Activated CD4-positive, alpha-beta T cell treated with anti-CD3 and anti-CD28 coated beads for 36 hours (primary cell): ENCODE measurements around the gene CDK18. TPM values are rescaled to one million over a fixed set of nuclear protein-coding genes. Genes with fewer than 3 reads are reported as not detected.

Experiments
- ATAC-seq: fragments of 200-7000 bp; cut with Tn5 transposase; one replicate; pipeline ENCODE4 v1.10.0; 2021; ENCODE audit warnings: mild to moderate bottlenecking, moderate library complexity
- CTCF ChIA-PET: fragments of 350-600 bp; sonication (Branson Sonifier 250); formaldehyde crosslinking; loops from one replicate; lab custom pipeline; 2021; ENCODE audit warnings: antibody characterized with exemption; lab: Charles Lee
- POLR2A ChIA-PET: fragments of 350-600 bp; sonication (Branson Sonifier 250); formaldehyde crosslinking; loops from one replicate; lab custom pipeline; 2021; ENCODE audit warnings: antibody characterized with exemption, inconsistent platforms; lab: Charles Lee
- DNase-seq: peaks from one replicate; pipeline ENCODE4 v3.0.0-alpha.2; 2020
- H3K27ac Mint-ChIP-seq: one replicate; pipeline ENCODE4 v1.8.0; 2021; ENCODE audit warnings: mixed read lengths
- H3K27me3 Mint-ChIP-seq: one replicate; pipeline ENCODE4 v1.8.0; 2021; ENCODE audit warnings: mixed read lengths
- H3K36me3 Mint-ChIP-seq: one replicate; pipeline ENCODE4 v1.8.0; 2021; ENCODE audit warnings: low read depth, mixed read lengths
- H3K4me1 Mint-ChIP-seq: one replicate; pipeline ENCODE4 v1.8.0; 2021; ENCODE audit warnings: mixed read lengths
- H3K4me3 Mint-ChIP-seq: one replicate; pipeline ENCODE4 v1.8.0; 2021; ENCODE audit warnings: mild to moderate bottlenecking, moderate library complexity, mixed read lengths
- H3K9me3 Mint-ChIP-seq: one replicate; pipeline ENCODE4 v1.8.0; 2021; ENCODE audit warnings: low read depth, mixed read lengths
- intact Hi-C, 2 experiments: fragments of 100-400 bp; cut with DNase I in 1 of 2; cut with micrococcal nuclease in 1 of 2; formaldehyde crosslinking; loops; one replicate each; pipeline versions ENCODE4 v1.14.2 to v1.15.1; 2022 to 2024; cut with DNase I, micrococcal nuclease
- total RNA-seq, 2 experiments: library from RNA; stranded (reverse); gene quantifications; one replicate each; pipeline ENCODE4 v1.2.3, GENCODE V29; 2021

The CDK18 gene
- total RNA-seq, 2 experiments from 2014 or later = 4.9 to 5.9 TPM

- Mint-ChIP-seq H3K27me3 (no peaks in the 10 kb centered on the region), H3K4me1 (peaks cover 13% of the 10 kb centered on the region), H3K4me3 (peak overlapping the region; percentile 65), H3K9me3 (no peaks in the 10 kb centered on the region), H3K36me3 (no peaks in the 10 kb centered on the region), H3K27ac (no peak overlapping the region)
- ATAC-seq = no peak
- intact Hi-C loops = no loop called here
- POLR2A ChIA-PET = no interaction called here
- CTCF ChIA-PET = interaction anchor here (1.0 to 1.9 kb wide), 3 partner anchors 18 to 155 kb away, joined by 3 to 8 read pairs (median 4); no protein-coding TSS in a partner anchor
- no peak for DNase-seq
Observed at GRCh38 chr1:205505791-205506190, 1.3 kb downstream of the CDK18 start.

DNA sequence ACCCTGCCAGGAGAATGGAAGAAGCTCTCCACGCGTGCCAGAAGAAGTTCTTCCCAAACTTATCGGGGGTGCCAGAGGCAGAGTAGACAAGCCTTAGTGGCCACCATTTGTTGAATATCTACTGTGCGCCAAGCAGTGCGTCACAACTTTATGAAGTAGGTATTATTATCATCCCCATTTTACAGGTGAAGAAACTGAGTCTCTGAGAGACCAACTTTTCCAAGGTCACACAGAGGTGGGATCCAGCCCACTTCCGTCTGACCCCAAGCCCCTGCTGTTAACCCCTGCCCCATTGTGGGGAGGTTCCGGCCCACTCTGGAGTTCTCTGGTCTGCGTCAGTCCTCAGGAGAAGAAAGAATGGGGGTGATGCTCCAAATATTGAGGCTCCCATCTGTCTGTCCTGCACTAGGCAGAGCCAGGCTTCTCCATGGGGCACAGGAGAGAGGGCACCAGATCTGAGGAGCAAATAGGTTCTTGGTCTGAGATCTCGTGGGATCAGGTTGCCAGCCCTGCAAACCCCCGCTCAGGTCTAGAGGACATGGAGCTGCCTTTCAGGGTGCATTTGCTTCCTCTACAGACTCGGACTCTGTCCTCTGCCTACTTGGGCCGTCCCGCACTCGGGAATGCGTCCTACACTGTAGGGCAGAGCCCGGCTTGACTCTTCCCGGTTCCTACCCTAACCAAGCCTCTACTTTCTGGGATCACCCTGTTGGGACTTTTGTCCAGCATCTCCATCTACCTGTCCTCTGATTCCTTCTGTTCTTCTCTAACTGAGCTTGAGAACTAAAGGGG, 2.1 kb downstream of the CDK18 start:
- Mint-ChIP-seq H3K4me1 (peaks cover 13% of the 10 kb centered on the region), H3K27ac (no peak overlapping the region), H3K27me3 (no peaks in the 10 kb centered on the region), H3K4me3 (no peak overlapping the region), H3K9me3 (no peaks in the 10 kb centered on the region), H3K36me3 (no peaks in the 10 kb centered on the region)
- CTCF ChIA-PET = interaction anchor here (1.0 to 4.3 kb wide), 3 partner anchors 17 to 21 kb away, joined by 4 to 16 read pairs (median 8); no protein-coding TSS in a partner anchor
- POLR2A ChIA-PET = no interaction called here
- intact Hi-C loops = no loop called here
- no peak for ATAC-seq
- no peak for DNase-seq

DNA sequence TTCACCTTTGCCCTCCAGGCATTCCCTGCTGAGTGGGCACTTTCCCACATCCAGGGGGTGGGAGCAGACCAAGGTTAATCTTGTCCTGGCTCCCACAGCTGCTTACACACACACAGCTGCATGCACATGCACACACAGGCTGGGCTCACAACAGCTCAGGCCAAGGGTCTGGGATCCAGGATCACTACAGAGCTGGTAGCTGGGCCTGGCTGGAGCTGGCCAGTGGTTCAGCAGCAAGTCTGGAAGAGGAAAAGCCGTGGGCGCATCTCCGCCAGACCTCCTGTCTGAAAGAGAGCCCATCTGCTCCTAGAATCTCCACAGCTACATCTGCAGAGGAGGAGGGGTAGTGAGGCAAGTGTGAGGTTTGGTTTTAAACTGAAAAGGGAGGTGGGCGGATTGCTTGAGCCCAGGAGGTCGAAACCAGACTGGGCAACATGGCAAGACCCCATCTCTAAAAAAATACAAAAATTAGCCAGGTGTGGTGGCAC, 3.8 kb downstream of the CDK18 start:
- H3K27ac Mint-ChIP-seq = no peak overlapping the region
- ATAC-seq (no peak), DNase-seq (no peak)
- CTCF ChIA-PET = interaction anchor here (0.5 to 4.8 kb wide), 7 partner anchors 16 to 478 kb away, joined by 3 to 19 read pairs (median 3); no protein-coding TSS in a partner anchor
- intact Hi-C loops = no loop called here
- no peak overlapping the region for H3K4me3 Mint-ChIP-seq
- POLR2A ChIA-PET = no interaction called here
- H3K36me3 Mint-ChIP-seq = no peaks in the 10 kb centered on the region
- no peaks in the 10 kb centered on the region for H3K27me3 Mint-ChIP-seq
- peaks cover 13% of the 10 kb centered on the region for H3K4me1 Mint-ChIP-seq
- no peaks in the 10 kb centered on the region for H3K9me3 Mint-ChIP-seq

DNA sequence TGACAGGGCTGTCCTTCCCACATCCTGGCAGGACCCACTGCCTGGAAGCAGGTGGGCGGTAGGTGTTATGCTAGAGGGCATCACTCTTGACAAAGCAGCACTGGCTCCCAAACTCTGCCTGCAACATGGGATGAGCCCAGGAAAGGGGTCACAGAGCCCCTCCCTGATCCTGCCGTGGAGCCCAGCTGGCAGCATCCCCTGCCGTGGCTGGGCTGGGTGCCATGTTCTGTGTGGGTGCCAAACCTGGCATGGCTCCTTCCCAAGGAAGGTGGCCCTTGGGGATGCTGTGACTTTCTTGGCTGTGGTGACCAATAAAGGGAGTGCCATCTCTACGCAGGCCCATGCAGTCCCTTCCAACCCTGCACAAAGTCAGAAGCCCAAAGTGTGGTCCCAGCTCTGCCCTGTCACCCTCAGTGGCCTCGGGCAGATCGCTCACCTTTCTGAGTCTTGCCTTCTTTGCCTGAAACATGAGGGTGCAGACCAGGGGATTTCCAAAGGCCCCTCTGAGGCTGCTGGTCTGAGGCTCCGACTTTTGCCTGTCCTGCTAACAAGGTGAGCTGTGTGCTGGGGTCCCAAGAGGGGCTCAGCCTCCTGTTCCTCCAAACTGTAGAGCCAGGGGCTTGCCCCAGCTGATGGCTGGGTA, 6.0 kb downstream of the CDK18 start:
- Mint-ChIP-seq H3K36me3 (no peaks in the 10 kb centered on the region), H3K27ac (no peak overlapping the region), H3K4me3 (no peak overlapping the region), H3K27me3 (no peaks in the 10 kb centered on the region), H3K4me1 (peaks cover 2% of the 10 kb centered on the region), H3K9me3 (no peaks in the 10 kb centered on the region)
- ChIA-PET CTCF (interaction anchor here (0.5 to 4.8 kb wide), 3 partner anchors 14 to 81 kb away, joined by 3 to 19 read pairs (median 16); no protein-coding TSS in a partner anchor), POLR2A (no interaction called here)
- DNase-seq = no peak
- no peak for ATAC-seq
- intact Hi-C loops = no loop called here

- H3K4me3 Mint-ChIP-seq = no peak overlapping the region
- ChIA-PET CTCF (interaction anchor here (0.5 to 4.8 kb wide), 3 partner anchors 13 to 81 kb away, joined by 3 to 19 read pairs (median 16); no protein-coding TSS in a partner anchor), POLR2A (no interaction called here)
- H3K27ac Mint-ChIP-seq = no peak overlapping the region
- no peaks in the 10 kb centered on the region for H3K9me3 Mint-ChIP-seq
- H3K4me1 Mint-ChIP-seq = no peaks in the 10 kb centered on the region
- H3K27me3 Mint-ChIP-seq = no peaks in the 10 kb centered on the region
- H3K36me3 Mint-ChIP-seq = no peaks in the 10 kb centered on the region
- intact Hi-C loops = no loop called here
- ATAC-seq (no peak), DNase-seq (no peak)
Observed at GRCh38 chr1:205510951-205511330, 6.5 kb downstream of the CDK18 start.

DNA sequence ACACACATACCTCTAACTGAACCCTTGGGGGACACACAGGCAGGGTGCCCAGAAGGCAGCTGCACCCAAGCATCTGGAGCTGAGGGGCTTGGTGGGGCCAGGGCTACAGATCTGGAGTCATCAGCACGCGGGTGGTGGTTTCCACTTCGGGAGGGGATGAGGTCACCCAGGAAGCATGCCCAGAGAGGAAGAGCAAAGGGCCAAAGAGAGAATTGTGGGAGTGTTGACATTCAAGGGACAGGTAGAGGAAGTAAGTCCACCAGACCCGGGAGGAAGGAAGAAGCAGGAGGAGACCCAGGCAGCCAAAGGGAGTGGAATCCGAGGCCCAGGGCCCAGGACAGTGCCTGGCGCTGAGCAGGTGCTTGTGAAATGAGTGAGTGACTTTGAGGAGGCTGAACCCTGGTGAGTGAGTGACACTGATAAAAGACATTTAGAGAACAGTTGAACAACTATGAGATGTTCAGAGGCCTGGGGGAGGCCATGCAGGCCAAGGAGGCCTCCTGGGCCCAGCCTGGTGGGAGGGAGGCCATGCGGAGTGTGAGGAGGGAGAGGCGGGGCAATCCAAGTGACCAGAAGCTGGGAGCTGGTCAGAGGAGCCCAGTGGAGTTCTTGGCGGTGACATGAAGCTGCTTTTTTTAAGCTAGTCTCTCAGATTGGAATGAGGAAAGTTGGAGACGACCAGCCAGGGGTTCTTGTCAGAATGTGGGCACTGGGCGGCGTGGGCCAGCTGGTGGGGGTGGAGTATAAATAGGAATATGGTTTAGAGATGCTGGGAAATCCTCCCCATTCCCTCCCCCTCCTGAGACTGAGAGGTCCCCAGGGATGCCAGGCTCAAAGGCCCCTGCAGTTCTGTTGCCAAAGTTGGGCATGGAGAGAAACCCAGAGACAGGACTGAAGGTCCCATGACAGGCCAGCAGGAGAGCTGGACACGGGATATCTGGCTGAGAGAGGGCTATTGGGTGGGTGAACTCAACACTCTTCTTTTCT, 7.9 kb downstream of the CDK18 start:
- ATAC-seq = no peak
- H3K4me1 Mint-ChIP-seq = no peaks in the 10 kb centered on the region
- CTCF ChIA-PET = interaction anchor here (1.5 to 4.8 kb wide), 2 partner anchors 12 to 24 kb away, joined by 4 to 19 read pairs; no protein-coding TSS in a partner anchor
- no peak overlapping the region for H3K4me3 Mint-ChIP-seq
- H3K27me3 Mint-ChIP-seq = no peaks in the 10 kb centered on the region
- no peaks in the 10 kb centered on the region for H3K9me3 Mint-ChIP-seq
- DNase-seq = no peak
- no peak overlapping the region for H3K27ac Mint-ChIP-seq
- POLR2A ChIA-PET = no interaction called here
- intact Hi-C loops = no loop called here
- no peaks in the 10 kb centered on the region for H3K36me3 Mint-ChIP-seq

DNA sequence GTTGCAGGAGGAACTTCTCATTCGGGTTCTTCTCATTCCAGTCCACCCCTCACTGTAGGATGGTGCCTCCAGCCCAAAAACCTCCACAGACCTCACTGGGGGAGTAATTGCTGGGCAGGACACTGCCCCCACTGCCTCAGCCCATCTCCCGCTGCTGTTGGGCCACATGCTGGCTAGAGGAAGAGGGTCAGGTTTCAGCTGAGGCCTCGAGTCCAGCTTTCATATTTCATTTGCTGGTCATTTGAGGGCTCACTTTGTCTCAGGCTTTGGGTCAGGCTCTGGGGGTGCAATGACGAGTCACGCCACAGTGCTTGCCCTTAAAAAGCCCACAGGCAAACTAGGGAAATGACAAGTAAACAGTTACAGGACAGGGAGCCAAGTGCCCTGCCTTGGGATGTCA, 9.3 kb downstream of the CDK18 start:
- Mint-ChIP-seq H3K9me3 (no peaks in the 10 kb centered on the region), H3K27ac (no peak overlapping the region), H3K4me3 (no peak overlapping the region), H3K4me1 (no peaks in the 10 kb centered on the region), H3K36me3 (no peaks in the 10 kb centered on the region), H3K27me3 (no peaks in the 10 kb centered on the region)
- ATAC-seq = no peak
- POLR2A ChIA-PET = no interaction called here
- CTCF ChIA-PET = interaction anchor here (0.7 kb wide), 1 partner anchor 10 kb away, joined by 3 read pairs; no protein-coding TSS in a partner anchor
- DNase-seq = no peak
- intact Hi-C loops = no loop called here

- no peaks in the 10 kb centered on the region for H3K9me3 Mint-ChIP-seq
- ATAC-seq (no peak), DNase-seq (no peak)
- intact Hi-C loops = no loop called here
- H3K27me3 Mint-ChIP-seq = no peaks in the 10 kb centered on the region
- H3K36me3 Mint-ChIP-seq = no peaks in the 10 kb centered on the region
- H3K4me3 Mint-ChIP-seq = no peak overlapping the region
- ChIA-PET CTCF (interaction anchor here (0.7 to 1.3 kb wide), 3 partner anchors 10 to 88 kb away, joined by 3 to 9 read pairs (median 3); no protein-coding TSS in a partner anchor), POLR2A (no interaction called here)
- H3K27ac Mint-ChIP-seq = no peak overlapping the region
- H3K4me1 Mint-ChIP-seq = no peaks in the 10 kb centered on the region
Observed at GRCh38 chr1:205514211-205515142, 10.0 kb downstream of the CDK18 start.

DNA sequence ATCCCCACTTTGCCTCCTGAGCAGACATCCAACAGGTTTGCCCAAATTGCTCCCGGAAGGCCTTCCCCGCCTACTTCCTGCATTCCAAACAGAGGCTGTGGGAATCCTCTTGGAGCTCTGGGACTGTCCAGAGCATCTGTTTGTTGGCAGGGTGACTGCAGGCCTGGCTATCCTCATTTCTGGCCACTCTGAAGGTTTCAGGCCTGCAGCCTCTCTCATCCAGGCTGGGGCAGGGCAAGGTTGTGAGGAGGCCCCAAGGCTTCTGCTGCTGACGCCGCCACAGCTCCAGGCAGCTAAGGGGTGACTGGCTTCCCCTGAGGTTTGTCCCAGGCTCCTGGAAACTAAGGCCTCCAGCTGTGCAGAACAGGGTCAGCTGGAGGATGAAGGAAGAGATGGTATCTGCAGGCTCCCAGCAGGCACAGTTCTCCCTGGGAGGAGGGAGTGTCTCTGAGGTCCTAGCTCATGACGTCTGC, 11.3 kb downstream of the CDK18 start:
- ChIA-PET POLR2A (no interaction called here), CTCF (interaction anchor here (1.2 to 1.3 kb wide), 2 partner anchors 9 to 190 kb away, joined by 3 to 9 read pairs; no protein-coding TSS in a partner anchor)
- no peak overlapping the region for H3K27ac Mint-ChIP-seq
- DNase-seq = no peak
- H3K4me1 Mint-ChIP-seq = no peaks in the 10 kb centered on the region
- no peaks in the 10 kb centered on the region for H3K9me3 Mint-ChIP-seq
- intact Hi-C loops = no loop called here
- no peak for ATAC-seq
- no peaks in the 10 kb centered on the region for H3K36me3 Mint-ChIP-seq
- no peak overlapping the region for H3K4me3 Mint-ChIP-seq
- no peaks in the 10 kb centered on the region for H3K27me3 Mint-ChIP-seq

DNA sequence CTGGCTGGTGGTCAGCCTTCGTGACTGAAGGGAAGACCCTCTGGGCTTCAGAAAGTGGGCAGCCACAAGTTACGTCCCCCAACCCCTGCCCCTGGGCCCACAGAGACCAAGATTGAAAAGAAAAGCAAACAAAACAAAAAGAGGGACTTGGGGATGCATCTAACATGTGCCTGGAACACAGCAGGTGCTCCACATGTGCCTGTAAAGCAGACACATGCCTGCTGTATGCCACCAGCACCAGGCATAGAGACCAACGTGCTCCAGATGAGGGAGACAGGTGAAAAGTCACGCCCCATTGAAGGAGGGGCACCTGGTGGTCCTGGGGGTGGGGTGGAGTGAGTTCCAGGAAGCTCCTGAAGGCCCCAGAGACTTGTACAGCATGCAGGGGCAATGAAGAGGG, 11.9 kb downstream of the CDK18 start:
- ChIA-PET CTCF (interaction anchor here (1.0 to 1.3 kb wide), 4 partner anchors 8 to 191 kb away, joined by 3 to 9 read pairs (median 3); no protein-coding TSS in a partner anchor), POLR2A (no interaction called here)
- Mint-ChIP-seq H3K27ac (no peak overlapping the region), H3K9me3 (no peaks in the 10 kb centered on the region), H3K4me1 (no peaks in the 10 kb centered on the region), H3K27me3 (no peaks in the 10 kb centered on the region), H3K36me3 (no peaks in the 10 kb centered on the region), H3K4me3 (no peak overlapping the region)
- ATAC-seq (no peak), DNase-seq (no peak)
- intact Hi-C loops = no loop called here
